HL-60 (cell line): ENCODE measurements around the gene RPS23.

ENCODE experiments used
- GABPA ChIP-seq: IDR thresholded peaks from 2 replicates; pipeline ENCODE4 v1.6.1; 2012; ENCODE audit warnings: low read depth
- POLR2AphosphoS5 ChIP-seq: IDR thresholded peaks from 2 replicates; pipeline ENCODE4 v1.6.1; 2012; ENCODE audit warnings: low read depth
- SPI1 ChIP-seq: IDR thresholded peaks from 2 replicates; pipeline ENCODE4 v1.6.1; 2012; ENCODE audit warnings: low read depth, mild to moderate bottlenecking, borderline replicate concordance
- TF ChIP-seq, protein P1 (sequence below): IDR thresholded peaks from one replicate; pipeline ENCODE4 v1.5.1; 2011; ENCODE audit warnings: low read length, control low read depth, inconsistent platforms; ENCODE audit not compliant: insufficient read depth
- TF ChIP-seq, protein P2 (sequence below): IDR thresholded peaks from 2 replicates; pipeline ENCODE4 v1.6.1; 2012; ENCODE audit warnings: low read depth; ENCODE audit not compliant: insufficient replicate concordance

DNA sequence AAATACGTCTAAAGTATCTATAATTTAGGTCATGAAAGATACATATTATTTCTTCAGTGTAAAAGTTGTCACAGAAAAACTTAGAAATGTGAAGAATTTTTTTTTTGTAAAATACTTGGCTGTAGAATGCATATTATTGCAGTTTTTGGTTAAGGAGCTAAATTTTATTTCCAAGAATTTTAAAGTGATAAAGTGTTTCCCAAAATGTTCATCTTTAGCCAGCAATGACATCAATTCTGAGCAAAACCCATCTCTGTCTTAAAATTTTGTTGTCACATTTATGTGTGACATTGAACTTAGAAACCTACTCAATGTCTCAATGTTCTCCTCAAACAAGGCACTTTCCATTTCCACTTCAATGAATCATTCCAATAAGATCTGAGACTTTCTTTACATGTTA is 47.8 kb upstream of the RPS23 start:
- TF ChIP-seq, protein P1, sequence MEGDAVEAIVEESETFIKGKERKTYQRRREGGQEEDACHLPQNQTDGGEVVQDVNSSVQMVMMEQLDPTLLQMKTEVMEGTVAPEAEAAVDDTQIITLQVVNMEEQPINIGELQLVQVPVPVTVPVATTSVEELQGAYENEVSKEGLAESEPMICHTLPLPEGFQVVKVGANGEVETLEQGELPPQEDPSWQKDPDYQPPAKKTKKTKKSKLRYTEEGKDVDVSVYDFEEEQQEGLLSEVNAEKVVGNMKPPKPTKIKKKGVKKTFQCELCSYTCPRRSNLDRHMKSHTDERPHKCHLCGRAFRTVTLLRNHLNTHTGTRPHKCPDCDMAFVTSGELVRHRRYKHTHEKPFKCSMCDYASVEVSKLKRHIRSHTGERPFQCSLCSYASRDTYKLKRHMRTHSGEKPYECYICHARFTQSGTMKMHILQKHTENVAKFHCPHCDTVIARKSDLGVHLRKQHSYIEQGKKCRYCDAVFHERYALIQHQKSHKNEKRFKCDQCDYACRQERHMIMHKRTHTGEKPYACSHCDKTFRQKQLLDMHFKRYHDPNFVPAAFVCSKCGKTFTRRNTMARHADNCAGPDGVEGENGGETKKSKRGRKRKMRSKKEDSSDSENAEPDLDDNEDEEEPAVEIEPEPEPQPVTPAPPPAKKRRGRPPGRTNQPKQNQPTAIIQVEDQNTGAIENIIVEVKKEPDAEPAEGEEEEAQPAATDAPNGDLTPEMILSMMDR = no peak
- TF ChIP-seq, protein P2, sequence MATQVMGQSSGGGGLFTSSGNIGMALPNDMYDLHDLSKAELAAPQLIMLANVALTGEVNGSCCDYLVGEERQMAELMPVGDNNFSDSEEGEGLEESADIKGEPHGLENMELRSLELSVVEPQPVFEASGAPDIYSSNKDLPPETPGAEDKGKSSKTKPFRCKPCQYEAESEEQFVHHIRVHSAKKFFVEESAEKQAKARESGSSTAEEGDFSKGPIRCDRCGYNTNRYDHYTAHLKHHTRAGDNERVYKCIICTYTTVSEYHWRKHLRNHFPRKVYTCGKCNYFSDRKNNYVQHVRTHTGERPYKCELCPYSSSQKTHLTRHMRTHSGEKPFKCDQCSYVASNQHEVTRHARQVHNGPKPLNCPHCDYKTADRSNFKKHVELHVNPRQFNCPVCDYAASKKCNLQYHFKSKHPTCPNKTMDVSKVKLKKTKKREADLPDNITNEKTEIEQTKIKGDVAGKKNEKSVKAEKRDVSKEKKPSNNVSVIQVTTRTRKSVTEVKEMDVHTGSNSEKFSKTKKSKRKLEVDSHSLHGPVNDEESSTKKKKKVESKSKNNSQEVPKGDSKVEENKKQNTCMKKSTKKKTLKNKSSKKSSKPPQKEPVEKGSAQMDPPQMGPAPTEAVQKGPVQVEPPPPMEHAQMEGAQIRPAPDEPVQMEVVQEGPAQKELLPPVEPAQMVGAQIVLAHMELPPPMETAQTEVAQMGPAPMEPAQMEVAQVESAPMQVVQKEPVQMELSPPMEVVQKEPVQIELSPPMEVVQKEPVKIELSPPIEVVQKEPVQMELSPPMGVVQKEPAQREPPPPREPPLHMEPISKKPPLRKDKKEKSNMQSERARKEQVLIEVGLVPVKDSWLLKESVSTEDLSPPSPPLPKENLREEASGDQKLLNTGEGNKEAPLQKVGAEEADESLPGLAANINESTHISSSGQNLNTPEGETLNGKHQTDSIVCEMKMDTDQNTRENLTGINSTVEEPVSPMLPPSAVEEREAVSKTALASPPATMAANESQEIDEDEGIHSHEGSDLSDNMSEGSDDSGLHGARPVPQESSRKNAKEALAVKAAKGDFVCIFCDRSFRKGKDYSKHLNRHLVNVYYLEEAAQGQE = no peak
- no peak for TF ChIP-seq POLR2AphosphoS5
- TF ChIP-seq GABPA = no peak
- TF ChIP-seq SPI1 = no peak
